H9 (cell line): ENCODE measurements around the gene FADD. TPM values are rescaled to one million over a fixed set of nuclear protein-coding genes. Genes with fewer than 3 reads are reported as not detected.

Experiments
- DNase-seq: peaks from one replicate; pipeline ENCODE4 v3.0.0-alpha.2; 2017
- H2AFZ ChIP-seq: one replicate; pipeline ENCODE4 v1.6.1; 2013; ENCODE audit warnings: mild to moderate bottlenecking, low read length, control low read depth, moderate library complexity
- H2AK5ac ChIP-seq: 2 replicates; pipeline ENCODE4 v1.6.1; 2013; ENCODE audit warnings: low read length, control low read depth, mixed read lengths; ENCODE audit not compliant: insufficient read length
- H2BK120ac ChIP-seq: one replicate; pipeline ENCODE4 v1.6.1; 2013; ENCODE audit warnings: low read depth, mild to moderate bottlenecking, low read length, control low read depth, inconsistent platforms; ENCODE audit not compliant: poor library complexity, severe bottlenecking
- H2BK12ac ChIP-seq: 2 replicates; pipeline ENCODE4 v1.6.1; 2013; ENCODE audit warnings: low read length, control low read depth, mixed read lengths, low read depth; ENCODE audit not compliant: insufficient read length
- H2BK15ac ChIP-seq: 2 replicates; pipeline ENCODE4 v1.6.1; 2013; ENCODE audit warnings: low read depth, low read length, control low read depth
- H2BK20ac ChIP-seq: one replicate; pipeline ENCODE4 v1.6.1; 2013; ENCODE audit warnings: low read depth, mild to moderate bottlenecking, low read length, control low read depth, inconsistent platforms; ENCODE audit not compliant: poor library complexity, severe bottlenecking
- H2BK5ac ChIP-seq: 2 replicates; pipeline ENCODE4 v1.6.1; 2013; ENCODE audit warnings: low read length, control low read depth, mixed read lengths; ENCODE audit not compliant: insufficient read length
- H3K14ac ChIP-seq: 2 replicates; pipeline ENCODE4 v1.6.1; 2013; ENCODE audit warnings: low read length, control low read depth; ENCODE audit not compliant: insufficient read depth
- H3K18ac ChIP-seq: 2 replicates; pipeline ENCODE4 v1.6.1; 2013; ENCODE audit warnings: low read depth, mild to moderate bottlenecking, mixed read lengths, low read length, control low read depth; ENCODE audit not compliant: insufficient read length
- H3K23ac ChIP-seq: 2 replicates; pipeline ENCODE4 v1.6.1; 2013; ENCODE audit warnings: low read length, control low read depth, mixed read lengths, low read depth; ENCODE audit not compliant: insufficient read length
- H3K23me2 ChIP-seq: 2 replicates; pipeline ENCODE4 v1.6.1; 2013; ENCODE audit warnings: low read depth, mild to moderate bottlenecking, mixed read lengths, low read length, control low read depth; ENCODE audit not compliant: insufficient read length, poor library complexity, severe bottlenecking
- H3K27ac ChIP-seq: 2 replicates; pipeline ENCODE4 v1.5.1; 2013; ENCODE audit warnings: low read length, control low read depth, mixed read lengths, low read depth; ENCODE audit not compliant: insufficient read length
- H3K27me3 ChIP-seq: 2 replicates; pipeline ENCODE4 v1.6.1; 2013; ENCODE audit warnings: low read length, control low read depth, inconsistent platforms; ENCODE audit not compliant: insufficient read depth
- H3K4ac ChIP-seq: 2 replicates; pipeline ENCODE4 v1.6.1; 2013; ENCODE audit warnings: low read depth, mild to moderate bottlenecking, control low read depth, inconsistent platforms, low read length, moderate library complexity
- H3K4me1 ChIP-seq: 2 replicates; pipeline ENCODE4 v1.6.1; 2013; ENCODE audit warnings: low read length, control low read depth, inconsistent platforms; ENCODE audit not compliant: insufficient read depth
- H3K4me2 ChIP-seq: 2 replicates; pipeline ENCODE4 v1.6.1; 2013; ENCODE audit warnings: low read length, control low read depth, mixed read lengths; ENCODE audit not compliant: insufficient read length, insufficient read depth
- H3K56ac ChIP-seq: 2 replicates; pipeline ENCODE4 v1.6.1; 2013; ENCODE audit warnings: low read depth, mild to moderate bottlenecking, mixed read lengths, low read length, control low read depth; ENCODE audit not compliant: insufficient read length
- H3K79me1 ChIP-seq: 2 replicates; pipeline ENCODE4 v1.6.1; 2013; ENCODE audit warnings: low read depth, mild to moderate bottlenecking, moderate library complexity, low read length, control low read depth, inconsistent platforms; ENCODE audit not compliant: insufficient read depth, poor library complexity, severe bottlenecking
- H3K79me2 ChIP-seq: 2 replicates; pipeline ENCODE4 v1.6.1; 2013; ENCODE audit warnings: low read length, control low read depth, inconsistent platforms; ENCODE audit not compliant: insufficient read depth
- H3K9ac ChIP-seq: 2 replicates; pipeline ENCODE4 v1.6.1; 2013; ENCODE audit warnings: low read length, control low read depth, mixed read lengths; ENCODE audit not compliant: insufficient read length; ENCODE audit errors: extremely low read depth
- H3K9me3 ChIP-seq: one replicate; pipeline ENCODE4 v1.6.1; 2013; ENCODE audit warnings: low read depth, low read length, inconsistent platforms; ENCODE audit not compliant: control insufficient read depth
- H3T11ph ChIP-seq: one replicate; pipeline ENCODE4 v1.6.1; 2013; ENCODE audit warnings: mild to moderate bottlenecking, low read length, control low read depth, inconsistent platforms
- H4K20me1 ChIP-seq: one replicate; pipeline ENCODE4 v1.6.1; 2013; ENCODE audit not compliant: control insufficient read depth, insufficient read length, insufficient read depth
- H4K5ac ChIP-seq: 2 replicates; pipeline ENCODE4 v1.6.1; 2013; ENCODE audit warnings: low read depth, mild to moderate bottlenecking, mixed read lengths, low read length, control low read depth; ENCODE audit not compliant: insufficient read length
- H4K8ac ChIP-seq: replicated peaks from 2 replicates; pipeline ENCODE4 v1.6.1; 2013; ENCODE audit warnings: low read length, control low read depth, mixed read lengths, low read depth; ENCODE audit not compliant: insufficient read length
- H4K91ac ChIP-seq: 2 replicates; pipeline ENCODE4 v1.6.1; 2013; ENCODE audit warnings: low read depth, mild to moderate bottlenecking, moderate library complexity, mixed read lengths, low read length, control low read depth; ENCODE audit not compliant: insufficient read length
- H3K27ac Mint-ChIP-seq, 3 experiments: 2 replicates in 2 of 3; 3 replicates in 1 of 3; pipeline ENCODE4 v1.8.0; 2020 to 2021; ENCODE audit warnings: mixed read lengths in 3 of 3, mild to moderate bottlenecking in 1 of 3, moderate library complexity in 1 of 3
- H3K27me3 Mint-ChIP-seq: 2 replicates; pipeline ENCODE4 v1.8.0; 2021; ENCODE audit warnings: low read depth, mild to moderate bottlenecking, moderate library complexity, mixed read lengths
- H3K36me3 Mint-ChIP-seq, 3 experiments: 2 replicates in 2 of 3; 3 replicates in 1 of 3; pipeline ENCODE4 v1.8.0; 2020 to 2021; ENCODE audit warnings: low read depth in 3 of 3, mixed read lengths in 3 of 3; ENCODE audit not compliant: insufficient read depth in 1 of 3
- H3K4me1 Mint-ChIP-seq, 2 experiments: 2 replicates each; pipeline ENCODE4 v1.8.0; 2020; ENCODE audit warnings: mixed read lengths in 2 of 2
- H3K4me3 Mint-ChIP-seq, 2 experiments: 2 replicates in 1 of 2; 3 replicates in 1 of 2; pipeline ENCODE4 v1.8.0; 2020 to 2021; ENCODE audit warnings: mild to moderate bottlenecking in 2 of 2, mixed read lengths in 2 of 2, moderate library complexity in 1 of 2
- H3K9me3 Mint-ChIP-seq, 2 experiments: 2 replicates in 1 of 2; 3 replicates in 1 of 2; pipeline ENCODE4 v1.8.0; 2020; ENCODE audit warnings: mild to moderate bottlenecking in 2 of 2, mixed read lengths in 2 of 2, moderate library complexity in 1 of 2
- WGBS: extraction: QIAGEN DNeasy Blood & Tissue Kit; methylation state at CpG from one replicate; pipeline ENCODE4 v1.1.7; 2013; ENCODE audit warnings: missing lambda C conversion rate, low lambda C conversion rate, mixed read lengths; ENCODE audit not compliant: insufficient read length; ENCODE audit errors: extremely low coverage; 5-methylcytosine and 5-hydroxymethylcytosine counted together
- total RNA-seq: library from RNA; stranded (reverse); gene quantifications from 2 replicates; pipeline ENCODE4 v1.2.1, GENCODE V29; 2021
- TF ChIP-seq, protein P1 (sequence below): fragments of 200-600 bp; sonication (generic); conservative IDR thresholded peaks from 3 replicates; pipeline ENCODE4 v1.8.0; 2021; ENCODE audit warnings: antibody characterized with exemption, mild to moderate bottlenecking

The FADD gene
- total RNA-seq, 1 experiment from 2014 or later: 51.1 TPM

- Histone ChIP-seq H3T11ph (no peak overlapping the region), H3K27me3 (no peaks in the 10 kb centered on the region), H3K9me3 (no peaks in the 10 kb centered on the region), H2AFZ (no peak overlapping the region), H2BK15ac (no peak overlapping the region), H4K8ac (no peak overlapping the region), H3K79me1 (no peaks in the 10 kb centered on the region), H3K23ac (no peak overlapping the region), H2AK5ac (no peak overlapping the region), H3K4me2 (no peak overlapping the region), H2BK12ac (no peak overlapping the region), H4K91ac (no peak overlapping the region), H2BK5ac (no peak overlapping the region), H3K56ac (no peak overlapping the region), H4K5ac (no peak overlapping the region), H3K14ac (no peak overlapping the region), H4K20me1 (no peaks in the 10 kb centered on the region), H3K23me2 (no peaks in the 10 kb centered on the region), H3K18ac (no peak overlapping the region), H3K4me1 (no peaks in the 10 kb centered on the region), H3K9ac (no peak overlapping the region), H3K4ac (no peak overlapping the region), H2BK20ac (no peak overlapping the region), H2BK120ac (no peak overlapping the region), H3K79me2 (no peaks in the 10 kb centered on the region), H3K27ac (no peak overlapping the region)
- Mint-ChIP-seq H3K27ac (no peak overlapping the region), H3K9me3 (peaks cover 0 to 4% of the 10 kb centered on the region in 2 experiments; a peak in 2 of 5 replicates), H3K27me3 (peaks cover 5% of the 10 kb centered on the region), H3K4me1 (peaks cover 3% of the 10 kb centered on the region in 2 experiments; a peak in 3 of 4 replicates), H3K4me3 (no peak overlapping the region), H3K36me3 (no peaks in the 10 kb centered on the region; a peak in 1 of 7 replicates)
- 100% methylated on average over 2 of the region's 7 CpGs for WGBS
- TF ChIP-seq, protein P1, sequence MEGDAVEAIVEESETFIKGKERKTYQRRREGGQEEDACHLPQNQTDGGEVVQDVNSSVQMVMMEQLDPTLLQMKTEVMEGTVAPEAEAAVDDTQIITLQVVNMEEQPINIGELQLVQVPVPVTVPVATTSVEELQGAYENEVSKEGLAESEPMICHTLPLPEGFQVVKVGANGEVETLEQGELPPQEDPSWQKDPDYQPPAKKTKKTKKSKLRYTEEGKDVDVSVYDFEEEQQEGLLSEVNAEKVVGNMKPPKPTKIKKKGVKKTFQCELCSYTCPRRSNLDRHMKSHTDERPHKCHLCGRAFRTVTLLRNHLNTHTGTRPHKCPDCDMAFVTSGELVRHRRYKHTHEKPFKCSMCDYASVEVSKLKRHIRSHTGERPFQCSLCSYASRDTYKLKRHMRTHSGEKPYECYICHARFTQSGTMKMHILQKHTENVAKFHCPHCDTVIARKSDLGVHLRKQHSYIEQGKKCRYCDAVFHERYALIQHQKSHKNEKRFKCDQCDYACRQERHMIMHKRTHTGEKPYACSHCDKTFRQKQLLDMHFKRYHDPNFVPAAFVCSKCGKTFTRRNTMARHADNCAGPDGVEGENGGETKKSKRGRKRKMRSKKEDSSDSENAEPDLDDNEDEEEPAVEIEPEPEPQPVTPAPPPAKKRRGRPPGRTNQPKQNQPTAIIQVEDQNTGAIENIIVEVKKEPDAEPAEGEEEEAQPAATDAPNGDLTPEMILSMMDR: no peak
- no peak for DNase-seq
Measured at GRCh38 chr11:70193411-70194292, 9.4 kb upstream of the FADD start.
